Activated CD4-positive, alpha-beta T cell treated with anti-CD3 and anti-CD28 coated beads for 24 hours (primary cell): ENCODE results near the gene CPT1C.

ENCODE experiments used
- DNase-seq, 2 donors: peaks; one replicate each; pipeline ENCODE4 v3.0.0-alpha.2; 2020; ENCODE audit warnings: low read depth in 2 of 2

CPT1C gene

GRCh38 chr19:49660338-49660961 is 30.5 kb upstream of the CPT1C start:
- no peak for DNase-seq

- DNase-seq = no peak
These were observed 28.9 kb upstream of the CPT1C start for GRCh38 chr19:49662011-49662410.

GRCh38 chr19:49663224-49663623 is 27.7 kb upstream of the CPT1C start:
- DNase-seq = no peak

GRCh38 chr19:49664171-49665035 is 26.5 kb upstream of the CPT1C start:
- DNase-seq = peak; percentile 89 to 97

- DNase-seq = no peak
These were observed 25.9 kb upstream of the CPT1C start for GRCh38 chr19:49665036-49665350.

GRCh38 chr19:49665351-49666119 is 25.4 kb upstream of the CPT1C start, which contains the start of the genes BCL2L12 and IRF3:
TSS of gene BCL2L12 (plus strand) at chr19:49665933. CDS start at chr19:49666693, 760 bp downstream.
TSS of gene IRF3 (minus strand) at chr19:49665857. CDS start at chr19:49664838, 1,019 bp downstream.
- peak; percentile 99 to 100 for DNase-seq

GRCh38 chr19:49666120-49666444 is 24.8 kb upstream of the CPT1C start:
- DNase-seq = no peak

- no peak for DNase-seq
These were observed 23.4 kb upstream of the CPT1C start for GRCh38 chr19:49667473-49667872.

- no peak for DNase-seq
These were observed 21.4 kb upstream of the CPT1C start for GRCh38 chr19:49669516-49669915.

- DNase-seq = peak; percentile 65 to 72
These were observed 18.6 kb upstream of the CPT1C start for GRCh38 chr19:49672131-49672919.

- peak; percentile 36 to 50 for DNase-seq
These were observed 14.7 kb upstream of the CPT1C start for GRCh38 chr19:49676136-49676783.

- DNase-seq = peak; percentile 96 to 98
These were observed 14.1 kb upstream of the CPT1C start for GRCh38 chr19:49676784-49677230.

- DNase-seq = peak in 1 of 2 donors; percentile 30
These were observed 13.6 kb upstream of the CPT1C start, which contains the start of gene PRMT1 for GRCh38 chr19:49677231-49677900. TSS of gene PRMT1 (plus strand) at chr19:49677271. CDS start at chr19:49677281, 10 bp downstream.

GRCh38 chr19:49677901-49678674 is 12.8 kb upstream of the CPT1C start:
- peak; percentile 66 to 71 for DNase-seq

- no peak for DNase-seq
These were observed 11.7 kb upstream of the CPT1C start for GRCh38 chr19:49678985-49679770.

- no peak for DNase-seq
These were observed 11.0 kb upstream of the CPT1C start for GRCh38 chr19:49679771-49680413.

GRCh38 chr19:49680421-49681351 is 10.2 kb upstream of the CPT1C start:
- DNase-seq = peak; percentile 96 to 97
